Measurements from ENCODE around the gene DHRS13.
"Not testable (repeated sequence)": the region's sequence is repeated elsewhere in the genome, so short reads cannot be mapped to it uniquely, and the experiment has no call there.

Gene DHRS13

DNA sequence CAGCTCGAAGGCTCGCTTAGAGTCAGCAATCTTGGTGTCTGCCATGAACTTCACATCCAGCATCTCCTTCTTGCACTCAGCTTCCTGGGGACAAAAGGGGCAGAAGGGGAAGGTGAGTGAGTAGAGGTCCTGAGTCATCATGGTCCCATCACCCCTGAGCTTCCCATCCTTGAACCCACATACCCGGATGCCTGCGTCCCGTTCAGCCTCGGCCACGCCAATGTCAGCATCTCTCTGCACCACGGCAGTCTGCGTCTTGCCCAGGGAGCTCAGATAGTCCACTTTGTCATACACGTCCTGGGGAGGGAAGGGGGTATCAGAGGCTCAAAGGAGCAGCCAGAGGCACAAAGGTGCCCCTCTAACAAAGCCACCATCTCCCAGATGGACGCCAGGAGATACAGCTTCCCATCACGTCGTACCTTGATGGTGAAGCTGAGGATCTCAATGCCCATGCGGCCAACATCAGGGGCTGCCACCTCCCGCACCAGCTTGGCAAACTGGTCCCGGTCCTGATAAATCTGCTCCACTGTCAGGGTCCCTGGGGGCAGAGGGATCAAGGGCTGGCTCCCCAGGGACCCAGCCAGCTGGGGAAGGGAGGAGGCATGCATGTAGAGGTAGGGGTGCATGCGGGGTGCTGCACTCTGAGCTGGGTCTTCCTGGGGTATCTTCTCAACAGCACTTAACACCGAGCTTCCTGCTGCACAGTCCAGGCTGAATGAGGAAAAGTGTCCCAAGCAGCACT lies 20.6 kb downstream of the DHRS13 start:
- DNase-seq (ENCODE audit: low read depth): no peak

DNA sequence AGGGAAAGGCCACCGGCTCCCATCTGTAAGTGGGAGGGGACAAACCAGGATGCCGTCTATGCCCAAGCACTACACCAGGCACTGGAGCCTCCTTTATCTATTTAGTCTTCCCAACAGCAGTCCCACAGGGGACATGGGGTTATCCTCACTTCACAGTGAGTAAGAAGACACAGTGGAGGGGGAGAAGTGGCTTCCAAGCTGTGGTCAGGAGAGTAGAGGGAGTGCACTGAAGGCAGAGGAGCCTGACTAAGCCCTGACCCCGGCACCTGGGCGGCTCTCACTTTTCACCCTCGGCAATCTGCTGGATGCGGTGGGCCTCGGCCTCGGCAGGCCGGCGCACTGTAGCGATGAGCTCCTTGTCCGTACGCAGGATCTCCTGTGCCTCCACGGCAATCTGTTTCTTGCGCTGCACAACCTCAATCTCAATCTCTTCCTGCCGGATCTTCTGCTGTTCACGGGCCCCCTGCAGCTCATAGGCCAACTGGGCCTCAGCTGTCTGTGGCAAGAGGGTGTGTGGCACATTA lies 21.3 kb downstream of the DHRS13 start:
- DNase-seq (ENCODE audit: low read depth): no peak

DNA sequence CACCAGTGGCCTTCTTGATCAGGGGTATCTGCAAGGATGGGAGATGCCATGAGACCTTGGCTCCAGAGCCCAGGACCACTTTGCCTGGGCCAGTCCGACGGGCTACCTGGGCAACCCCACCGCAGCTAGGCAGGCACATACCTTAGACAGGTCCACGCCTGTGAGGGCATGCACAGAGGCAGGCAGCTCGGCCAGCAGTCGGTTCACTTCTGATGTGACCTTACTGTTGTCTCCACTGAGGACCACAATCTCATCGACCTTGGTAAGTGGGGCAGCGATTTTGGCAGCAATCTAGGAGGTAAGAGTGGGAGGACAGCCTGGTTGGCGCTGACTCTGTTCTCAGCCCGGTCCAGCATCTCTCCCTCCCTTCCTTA lies 22.3 kb downstream of the DHRS13 start:
- no peak for DNase-seq (ENCODE audit: low read depth)

DNA sequence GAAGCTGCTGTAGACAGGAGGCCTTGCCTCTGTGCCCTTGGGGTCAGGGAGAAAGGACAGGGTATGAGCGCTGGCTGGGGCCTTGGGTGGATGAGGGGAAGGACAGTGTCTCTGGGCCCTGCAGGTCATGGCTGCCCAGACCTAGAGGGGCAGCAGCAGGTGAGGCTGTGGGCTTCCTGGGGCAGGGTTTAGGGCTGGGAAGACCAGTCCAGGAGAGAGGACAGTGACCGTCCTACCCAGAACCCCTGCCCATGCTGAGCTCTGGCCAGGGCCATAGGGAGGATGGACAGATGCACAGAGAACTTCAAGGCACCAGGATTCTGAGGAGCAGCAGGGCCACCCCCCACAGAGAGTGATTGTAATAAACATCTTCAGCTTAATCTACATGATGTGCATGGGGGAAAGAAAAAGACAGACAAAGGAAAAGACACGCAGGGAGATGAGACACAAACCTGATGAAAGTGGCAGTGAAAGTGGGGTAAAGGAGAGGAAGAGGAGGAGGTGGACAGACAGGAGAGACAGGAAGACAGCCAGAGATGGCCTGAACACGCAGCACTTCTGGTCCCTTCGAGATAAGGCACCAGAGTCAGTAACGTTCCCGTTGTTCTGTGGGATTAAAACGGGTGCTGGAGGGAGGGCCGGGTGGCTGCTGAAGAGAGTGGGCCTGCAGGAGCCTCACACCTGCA lies 22.9 kb downstream of the DHRS13 start:
- DNase-seq (ENCODE audit: low read depth): no peak

DNA sequence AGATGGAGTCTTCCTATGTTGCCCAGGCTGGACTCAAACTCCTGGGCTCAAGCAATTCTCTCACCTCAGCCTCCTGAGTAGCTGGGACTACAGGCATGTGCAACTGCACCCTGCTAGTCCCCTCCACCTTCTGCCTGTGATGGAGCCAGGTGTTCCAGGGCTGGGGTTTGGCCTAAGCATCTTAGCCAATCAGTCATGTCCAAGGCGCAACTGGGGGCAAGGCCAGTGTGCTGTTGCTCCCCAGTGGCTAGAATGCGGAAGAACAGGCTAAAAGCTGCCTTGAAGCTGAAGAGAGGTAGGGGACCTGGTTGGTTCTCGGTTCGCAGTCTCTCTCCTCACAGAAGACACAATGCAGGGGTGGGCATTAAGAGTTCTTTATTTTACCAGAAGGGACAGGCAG lies 23.9 kb downstream of the DHRS13 start:
- DNase-seq (ENCODE audit: low read depth): no peak

DNA sequence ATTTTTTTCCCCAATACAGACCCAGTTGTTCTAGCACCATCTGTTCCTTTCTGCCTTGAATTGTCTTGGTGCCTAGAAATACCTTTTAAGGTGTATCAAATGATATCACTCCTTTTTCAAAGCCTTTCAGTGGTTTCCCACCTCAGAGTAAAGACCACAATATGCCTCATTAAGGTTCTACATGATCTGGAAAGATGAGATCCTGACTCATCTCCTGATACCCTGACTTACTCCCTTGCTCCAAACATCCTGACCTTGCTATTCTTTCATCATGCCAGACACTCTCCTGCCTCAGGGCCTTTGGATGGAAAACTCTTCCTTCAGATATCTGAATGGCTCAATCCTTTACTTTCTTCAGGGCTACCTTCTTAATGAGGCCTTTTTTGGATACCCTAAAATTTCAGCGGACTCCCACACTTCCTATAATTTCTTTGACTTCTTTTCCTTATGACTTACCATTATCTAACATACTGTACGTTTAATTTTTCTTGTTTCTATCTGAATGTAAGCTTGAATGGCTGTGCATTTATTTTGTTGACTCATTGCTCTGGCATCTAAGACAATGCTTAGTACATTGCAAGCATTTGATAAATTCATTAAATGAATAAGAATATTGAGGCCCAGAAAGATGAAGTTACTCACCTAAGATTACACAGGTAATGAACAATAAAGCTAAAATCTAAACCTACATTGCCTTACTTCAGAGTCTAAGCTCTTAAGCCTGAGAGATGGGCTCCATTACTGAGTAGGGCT lies 24.5 kb downstream of the DHRS13 start:
- no peak for DNase-seq (ENCODE audit: low read depth)

DNA sequence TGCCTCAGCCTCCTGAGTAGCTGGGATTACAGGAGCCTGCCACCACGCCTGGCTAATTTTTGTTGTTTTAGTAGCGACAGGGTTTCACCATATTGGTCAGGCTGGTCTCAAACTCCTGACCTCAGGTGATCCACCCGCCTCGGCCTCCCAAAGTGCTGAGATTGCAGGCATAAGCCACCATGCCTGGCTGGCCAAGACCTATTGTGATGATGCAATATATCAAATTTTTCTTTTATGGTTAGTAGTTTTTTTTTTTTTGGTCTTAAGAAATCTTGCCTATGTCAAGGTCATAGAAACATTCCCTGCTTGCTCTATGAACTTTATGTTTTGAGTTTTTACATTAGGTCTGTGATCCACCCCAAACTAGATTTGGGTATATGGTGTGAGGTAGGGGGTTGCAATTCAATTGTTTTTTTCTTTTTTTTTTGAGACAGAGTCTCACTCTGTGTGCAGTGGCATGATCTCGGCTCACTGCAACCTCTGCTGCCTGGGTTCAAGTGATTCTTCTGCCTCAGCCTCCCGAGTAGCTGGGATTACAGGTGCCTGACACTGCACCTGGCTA lies 25.6 kb downstream of the DHRS13 start:
- not testable (repeated sequence) for DNase-seq (ENCODE audit: low read depth)

DNA sequence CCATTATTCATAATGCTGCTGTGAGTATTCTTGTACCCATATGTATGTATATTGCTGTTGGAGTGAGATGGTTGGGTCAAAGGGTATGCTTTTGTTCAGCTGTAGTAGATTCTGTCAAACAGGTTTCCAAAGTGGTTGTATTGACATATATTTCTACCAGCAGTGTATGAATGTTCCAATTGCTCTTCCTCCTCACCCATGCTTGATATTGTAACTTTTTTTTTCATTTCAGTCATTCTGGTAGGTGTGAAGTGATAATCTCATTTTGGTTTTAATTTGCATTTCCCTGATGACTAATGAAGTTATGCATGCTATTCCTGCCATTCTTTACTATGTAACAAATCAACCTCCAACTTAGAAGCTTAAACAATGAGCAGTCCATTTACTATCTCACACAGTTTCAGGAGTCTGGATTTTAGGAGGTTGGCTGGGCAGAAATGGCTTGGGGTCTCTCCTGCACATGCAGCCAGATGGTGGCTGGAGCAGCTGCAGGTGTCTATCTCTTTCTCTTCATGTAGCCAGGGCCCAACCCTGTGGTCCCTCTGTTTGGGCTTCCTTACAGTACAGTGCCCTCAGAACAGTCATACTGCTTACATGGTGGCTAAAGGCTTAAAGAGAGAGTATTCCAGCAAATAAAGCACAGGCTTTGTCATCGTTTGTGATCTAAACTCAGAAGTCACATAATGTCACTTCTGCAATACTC lies 26.9 kb downstream of the DHRS13 start:
- DNase-seq (ENCODE audit: low read depth): no peak

DNA sequence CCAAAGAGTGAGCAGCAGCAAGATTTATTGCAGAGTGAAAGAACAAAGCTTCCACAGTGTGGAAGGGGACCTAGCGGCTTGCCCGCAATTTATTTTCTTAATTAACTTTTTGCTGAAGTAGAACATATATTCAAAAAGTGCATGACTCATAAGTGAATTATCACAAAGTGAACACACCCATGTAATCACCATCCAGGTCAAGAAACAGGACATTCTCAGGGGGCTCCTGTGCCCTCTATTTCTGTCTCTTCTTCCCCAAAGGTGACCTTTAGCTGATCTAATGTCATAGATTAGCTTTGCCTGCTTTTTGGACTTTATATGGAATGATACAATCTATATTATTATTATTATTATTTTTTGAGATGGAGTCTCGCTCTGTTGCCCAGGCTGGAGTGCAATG lies 28.1 kb downstream of the DHRS13 start:
- DNase-seq (ENCODE audit: low read depth): no peak

DNA sequence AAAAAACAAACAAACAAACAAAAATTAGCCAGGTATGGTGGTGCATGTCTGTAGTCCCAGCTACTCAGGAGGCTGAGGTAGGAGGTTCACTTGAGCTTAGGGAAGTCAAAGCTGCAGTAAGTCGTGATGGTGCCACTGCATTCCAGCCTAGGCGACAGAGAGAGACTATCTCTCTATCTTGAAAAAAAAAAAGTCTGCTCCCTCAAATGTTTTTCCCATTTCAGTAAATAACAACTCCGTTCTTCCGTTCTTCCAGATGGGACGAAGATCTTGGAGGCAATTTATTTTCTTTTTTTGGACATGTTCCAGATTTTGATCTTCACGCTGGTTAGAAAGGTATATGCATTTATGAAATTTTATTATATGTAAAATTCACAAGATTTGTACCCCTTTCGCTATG lies 29.0 kb downstream of the DHRS13 start:
- DNase-seq (ENCODE audit: low read depth): no peak

DNA sequence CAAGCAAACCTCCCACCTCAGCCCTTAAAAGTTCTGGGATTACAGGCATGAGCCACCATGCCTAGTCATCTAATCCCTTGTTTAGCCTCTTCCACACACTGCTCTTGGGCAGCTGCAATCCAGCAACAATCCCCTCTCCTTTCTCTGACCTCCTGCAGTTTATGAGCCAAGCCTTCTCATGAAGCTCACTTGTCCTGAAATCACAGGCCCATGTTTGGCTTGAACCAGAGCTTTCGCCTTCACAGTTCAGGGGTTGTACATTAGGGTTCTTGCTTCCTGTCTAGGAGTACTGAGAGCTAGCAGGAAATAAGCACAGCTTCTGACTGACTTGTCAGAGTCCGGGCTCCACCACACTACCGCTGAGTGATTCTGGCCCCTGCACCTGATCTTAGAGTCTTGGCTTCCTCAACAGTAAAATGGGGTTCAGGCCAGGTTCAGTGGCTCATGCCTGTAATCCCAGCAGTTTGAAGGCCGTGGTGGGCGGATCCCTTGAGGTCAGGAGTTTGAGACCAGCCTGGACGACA lies 31.8 kb downstream of the DHRS13 start:
- DNase-seq (ENCODE audit: low read depth): no peak

DNA sequence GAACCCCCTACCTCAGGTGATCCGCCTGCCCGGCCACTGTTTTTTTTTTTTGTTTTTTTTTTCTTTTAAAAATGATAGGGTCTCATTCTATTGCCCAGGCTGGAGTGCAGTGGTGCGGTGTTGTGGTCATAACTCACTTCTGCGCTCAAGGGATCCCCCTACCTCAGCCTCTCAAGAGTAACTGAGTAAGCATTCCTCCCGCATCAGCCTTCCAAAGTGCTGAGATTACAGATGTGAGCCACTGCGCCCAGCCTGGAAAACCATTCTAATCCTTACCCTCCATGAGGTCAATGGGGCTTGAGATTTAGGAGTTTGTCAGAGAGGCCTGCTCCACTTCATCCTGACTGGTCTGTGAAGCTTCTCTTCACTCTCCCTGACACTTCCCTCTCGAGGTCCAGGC lies 35.6 kb downstream of the DHRS13 start:
- DNase-seq (ENCODE audit: low read depth): no peak

DNA sequence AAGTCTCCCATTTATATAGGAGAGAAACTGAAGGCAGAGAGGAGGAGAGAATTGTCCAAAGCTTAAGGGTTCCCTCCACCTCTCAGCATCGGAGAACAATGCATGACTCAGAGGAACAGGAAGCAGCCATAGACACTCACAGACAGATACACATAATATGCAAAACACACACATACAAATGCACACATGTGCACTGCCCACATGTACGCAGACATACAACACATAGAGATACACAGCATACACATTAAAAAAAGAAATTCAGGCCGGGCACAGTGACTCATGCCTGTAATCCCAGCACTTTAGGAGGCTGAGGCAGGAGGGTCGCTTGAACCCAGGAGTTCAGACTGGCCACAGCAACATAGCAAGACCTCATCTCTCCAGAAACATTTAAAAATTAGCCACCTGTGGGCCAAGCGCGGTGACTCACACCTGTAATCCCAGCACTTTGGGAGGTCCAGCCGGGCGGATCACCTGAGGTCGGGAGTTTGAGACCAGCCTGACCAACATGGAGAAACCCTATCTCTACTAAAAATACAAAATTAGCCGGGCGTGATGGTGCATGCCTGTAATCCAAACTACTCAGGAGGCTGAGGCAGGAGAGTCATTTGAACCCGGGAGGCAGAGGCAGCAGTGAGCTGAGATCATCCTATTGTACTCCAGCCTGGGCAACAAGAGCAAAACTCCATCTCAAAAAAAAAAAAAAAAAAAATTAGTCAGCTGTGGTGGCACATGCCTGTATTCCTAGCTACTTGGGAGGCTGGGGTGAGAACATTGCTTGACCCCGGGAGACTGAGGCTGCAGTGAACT lies 36.7 kb downstream of the DHRS13 start:
- no peak for DNase-seq (ENCODE audit: low read depth)

DNA sequence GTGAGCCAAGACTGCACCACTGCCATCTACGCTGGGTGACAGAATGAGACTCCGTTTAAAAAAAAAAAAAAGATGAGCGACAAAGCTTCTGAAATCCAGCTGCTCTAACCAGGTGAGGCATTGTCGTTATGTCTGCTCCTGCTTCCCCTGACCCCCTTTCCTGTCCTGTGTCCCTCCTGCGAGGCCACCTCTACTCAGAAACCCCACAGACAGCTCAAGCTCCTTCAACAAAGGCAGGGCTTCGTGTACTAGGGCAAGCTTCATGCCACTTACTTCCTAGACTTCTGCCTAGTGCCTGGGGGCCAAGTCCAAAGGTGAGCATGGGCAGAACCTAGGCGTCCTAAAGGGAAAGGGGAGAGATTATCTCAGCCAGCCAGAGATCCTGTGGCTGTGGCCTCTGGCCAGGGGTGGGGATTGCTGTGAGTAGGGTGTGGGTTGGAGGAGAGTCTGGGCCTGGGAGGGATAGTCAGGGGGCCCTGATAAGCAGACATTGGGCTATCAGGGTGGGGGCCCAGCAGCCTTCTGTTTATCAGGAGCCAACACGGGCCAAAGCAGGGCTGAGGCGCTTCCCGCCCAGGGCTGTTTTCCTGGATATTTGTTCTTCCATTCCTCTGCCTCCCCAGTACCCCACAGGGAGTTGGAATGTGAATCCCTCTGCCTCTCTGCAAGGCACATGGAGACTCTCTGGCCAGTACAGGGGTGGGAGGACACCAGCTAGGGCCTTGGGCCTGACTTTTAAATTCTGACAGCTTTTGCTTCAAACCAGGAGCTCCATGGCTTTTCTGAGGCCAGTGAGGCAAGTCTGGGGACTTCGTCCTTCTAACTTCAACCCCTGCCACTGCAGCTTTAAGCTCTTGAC lies 37.7 kb downstream of the DHRS13 start:
- no peak for DNase-seq (ENCODE audit: low read depth)

DNA sequence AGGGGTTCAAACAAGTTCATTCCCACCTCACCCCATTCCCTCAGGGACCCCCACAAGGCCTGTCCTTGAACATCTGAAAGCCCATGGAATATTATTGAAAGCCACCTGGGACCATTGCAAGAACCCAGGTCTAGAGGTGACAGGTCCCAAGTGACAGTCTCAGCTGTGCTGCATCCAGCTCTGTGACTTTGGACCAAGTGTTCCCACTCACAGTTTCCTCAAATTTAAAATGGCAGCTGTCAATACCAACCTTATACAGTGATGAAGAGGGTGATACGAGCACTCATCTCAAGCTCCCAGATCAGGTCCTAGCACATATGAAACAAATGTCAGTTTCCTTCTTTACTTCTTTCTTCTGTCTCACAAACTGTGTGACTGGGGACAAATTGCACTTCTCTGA lies 38.9 kb downstream of the DHRS13 start:
- no peak for DNase-seq (ENCODE audit: low read depth)

DNA sequence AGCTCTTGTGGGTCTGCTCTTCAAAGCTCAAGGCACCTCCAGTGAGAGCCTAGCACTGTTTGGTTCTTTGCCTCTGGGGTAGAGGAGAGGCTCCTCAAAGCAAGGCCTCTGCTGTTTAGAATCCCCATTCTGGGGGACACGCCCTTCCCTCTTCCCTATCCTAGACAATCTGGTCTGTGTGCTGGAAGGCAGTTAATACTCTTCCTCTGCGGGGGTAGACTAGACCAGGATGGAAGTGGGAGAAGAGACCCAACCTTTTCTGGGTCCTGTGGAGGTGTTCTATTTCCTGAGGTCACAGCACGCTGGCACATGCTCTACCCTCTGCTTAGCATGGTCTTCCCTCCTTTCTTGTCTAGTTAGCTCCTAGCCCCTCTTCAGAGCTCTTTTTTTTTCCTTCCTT lies 40.3 kb downstream of the DHRS13 start:
- no peak for DNase-seq (ENCODE audit: low read depth)

DNA sequence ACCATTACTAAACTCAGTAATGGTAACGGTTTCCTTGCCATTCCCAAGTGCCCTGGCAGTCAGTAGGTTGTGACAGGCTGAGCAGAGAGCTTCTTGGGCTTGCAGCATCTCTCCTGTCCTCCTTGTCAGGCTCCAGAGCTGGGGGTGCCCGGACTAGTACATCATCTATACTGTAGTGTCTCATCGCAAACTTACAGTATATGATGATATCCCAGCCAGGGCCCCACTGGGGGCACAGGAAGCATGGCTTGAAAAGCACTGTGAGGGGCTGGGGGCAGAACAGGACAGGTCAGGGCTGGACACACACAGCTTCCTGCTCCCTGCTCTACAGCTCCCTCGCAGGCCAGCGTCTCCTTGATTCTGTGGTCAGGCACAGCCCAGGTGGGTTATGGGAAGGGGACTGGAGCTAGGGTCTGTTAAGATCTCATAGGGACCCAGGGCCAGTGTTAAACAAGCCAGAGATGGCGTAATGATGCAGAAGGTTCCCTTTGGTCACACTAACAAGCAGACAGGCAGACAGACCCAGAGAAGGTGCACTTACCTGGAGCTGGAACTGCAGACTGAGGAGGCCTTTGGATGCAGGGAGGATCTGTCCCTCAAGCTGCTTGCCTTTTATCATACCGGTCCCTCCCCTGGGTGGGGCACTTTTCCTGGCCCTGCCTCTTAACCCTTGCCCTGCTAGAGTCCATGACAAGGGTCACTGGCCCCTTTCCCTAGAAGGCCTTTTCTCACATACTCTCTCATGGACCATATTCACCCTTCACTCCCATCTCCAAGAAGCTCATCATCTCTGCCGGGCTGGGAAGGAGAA lies 41.3 kb downstream of the DHRS13 start:
- no peak for DNase-seq (ENCODE audit: low read depth)

DNA sequence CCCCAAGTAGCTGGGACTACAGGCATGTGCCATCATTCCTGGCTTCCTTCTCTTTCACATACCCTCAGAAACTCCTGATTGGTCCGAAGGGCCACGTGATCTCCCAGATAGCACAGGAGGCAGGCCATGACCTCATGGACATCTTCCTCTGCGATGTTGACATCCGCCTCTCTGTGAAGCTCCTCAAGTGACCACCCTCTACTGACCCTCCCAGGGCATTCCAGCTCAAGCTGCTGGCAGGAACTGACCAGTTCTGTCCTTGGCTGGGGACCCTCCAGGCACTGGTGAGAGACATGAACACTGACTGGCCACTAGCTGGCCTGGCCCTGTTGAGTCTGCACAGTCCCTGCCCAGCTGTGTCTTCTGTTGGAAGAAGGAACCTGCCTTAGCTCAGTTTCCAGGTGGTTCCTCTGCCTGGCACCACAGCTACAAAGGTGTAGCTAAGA lies 42.5 kb downstream of the DHRS13 start:
- DNase-seq (ENCODE audit: low read depth): no peak

DNA sequence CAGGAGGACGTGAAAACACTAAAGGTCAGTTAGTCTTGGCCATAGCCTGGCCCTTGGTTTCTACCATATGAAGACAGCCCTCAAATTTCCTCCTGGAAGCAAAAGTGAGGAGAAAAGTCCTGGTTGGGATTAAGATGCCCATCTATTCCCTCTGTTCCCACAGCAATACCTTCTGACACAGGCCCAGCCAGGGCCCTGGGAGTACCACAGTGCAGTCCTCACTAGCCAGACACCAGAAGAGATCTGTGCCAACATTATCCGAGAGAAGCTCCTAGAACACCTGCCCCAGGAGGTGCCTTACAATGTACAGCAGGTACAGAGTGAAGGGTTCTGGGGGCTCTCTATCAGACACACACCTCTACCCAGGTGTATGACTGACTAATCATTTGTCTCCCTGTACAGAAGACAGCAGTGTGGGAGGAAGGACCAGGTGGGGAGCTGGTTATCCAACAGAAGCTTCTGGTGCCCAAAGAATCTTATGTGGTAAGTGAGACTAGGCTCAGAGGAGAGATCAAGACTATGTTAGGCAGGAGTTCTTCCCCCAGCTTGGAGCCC lies 44.0 kb downstream of the DHRS13 start:
- DNase-seq (ENCODE audit: low read depth): no peak

Measured in stimulated activated CD8-positive, alpha-beta memory T cell treated with anti-CD3 and anti-CD28 coated beads, Interleukin-15, amount 100 ng/mL, for 1 hour (primary cell).